IMR-90 (cell line): ENCODE data around the gene DEPDC1.

Source experiments
- BHLHE40 ChIP-seq: fragments of 150-350 bp; IDR thresholded peaks from 2 replicates; pipeline ENCODE4 v1.6.1; 2016; ENCODE audit warnings: mild to moderate bottlenecking, low read depth, low read length
- CTCF ChIP-seq: conservative IDR thresholded peaks from 2 replicates; pipeline ENCODE4 v1.5.1; 2012; ENCODE audit warnings: mild to moderate bottlenecking, low read depth, low read length, improper control_type of control experiment
- ELK1 ChIP-seq: fragments of 150-350 bp; IDR thresholded peaks from 2 replicates; pipeline ENCODE4 v1.6.1; 2016; ENCODE audit warnings: low read depth, mild to moderate bottlenecking, low read length, moderate library complexity, borderline replicate concordance
- POLR2A ChIP-seq: IDR thresholded peaks from 2 replicates; pipeline ENCODE4 v1.6.1; 2012; ENCODE audit warnings: mild to moderate bottlenecking, low read depth, low read length
- RAD21 ChIP-seq: IDR thresholded peaks from 2 replicates; pipeline ENCODE4 v1.6.1; 2012; ENCODE audit warnings: low read length, improper control_type of control experiment
- RFX5 ChIP-seq: IDR thresholded peaks from 2 replicates; pipeline ENCODE4 v1.8.0; 2012; ENCODE audit warnings: low read depth, mild to moderate bottlenecking, low read length, moderate library complexity

- TF ChIP-seq CTCF: no peak
- TF ChIP-seq RAD21: no peak
- TF ChIP-seq POLR2A: no peak
- TF ChIP-seq ELK1: no peak
- TF ChIP-seq RFX5: no peak
- no peak for TF ChIP-seq BHLHE40
These were observed 18.2 kb downstream of the DEPDC1 start for GRCh38 chr1:68478662-68479061.
